Measurements from ENCODE around the gene STRIP1. TPM values are rescaled to one million over a fixed set of nuclear protein-coding genes. Genes with fewer than 3 reads are reported as not detected.

Gene STRIP1
- total RNA-seq, result 40.3 and 56.7 TPM in 2 replicates

GRCh38 chr1:110034451-110035235 lies at the start of gene STRIP1:
TSS of gene STRIP1 (plus strand) at chr1:110034624. CDS start at chr1:110034638, 14 bp downstream.

GRCh38 chr1:110070671-110071242 lies 36.3 kb downstream of the STRIP1 start, which contains the start of gene ALX3:
TSS of gene ALX3 (minus strand) at chr1:110070672. CDS start at chr1:110070612, 60 bp downstream.

Other genes with a start within 250 kb of the STRIP1 start
- gene CSF1, start 123.8 kb upstream of the STRIP1 start, total RNA-seq, result 15.0 and 39.7 TPM in 2 replicates
- gene AHCYL1, start 49.9 kb upstream of the STRIP1 start, total RNA-seq, result 54.7 and 59.2 TPM in 2 replicates
- not detected in 2 replicates for gene ALX3, start 36.0 kb downstream of the STRIP1 start, total RNA-seq
- gene UBL4B, start 77.8 kb downstream of the STRIP1 start, total RNA-seq, result not detected in 2 replicates
- 0.28 and 0.96 TPM in 2 replicates for gene SLC6A17, start 115.9 kb downstream of the STRIP1 start, total RNA-seq
- 5.1 and 6.3 TPM in 2 replicates for gene KCNC4, start 175.7 kb downstream of the STRIP1 start, total RNA-seq